GM04503 (cell line): ENCODE data around the gene NLRP7.

Experiments
- DNase-seq: peaks from one replicate; pipeline ENCODE4 v3.0.0-alpha.2; 2012; ENCODE audit warnings: low read depth

The NLRP7 gene

DNA sequence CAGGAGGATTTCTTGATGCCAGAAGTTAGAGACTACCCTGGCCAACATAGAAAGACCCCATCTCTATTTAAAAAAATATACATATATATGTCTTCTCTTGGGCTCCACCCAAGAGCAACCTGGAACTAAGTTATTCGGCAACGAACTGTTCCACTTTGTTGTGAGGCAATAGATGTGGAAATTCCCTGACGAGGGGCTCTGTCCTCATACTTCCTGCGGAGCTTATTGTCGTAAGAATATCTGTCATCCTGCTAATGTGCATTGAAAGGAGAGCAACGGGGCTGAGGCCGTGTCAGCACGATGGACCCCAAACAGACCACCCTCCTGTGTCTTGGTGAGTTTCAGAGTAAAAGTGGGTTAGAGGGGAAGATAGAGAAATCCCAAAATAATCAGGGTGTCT, 73.3 kb downstream of the NLRP7 start, which contains the start of gene FCAR:
Gene FCAR (plus strand): TSS at position 246 of the 400 bp plus-strand sequence. CDS start 55 bp downstream, at position 301.
- no peak for DNase-seq
